Cardiac atrium fibroblast (primary cell): ENCODE data around the gene IDH2. TPM values are rescaled to one million over a fixed set of nuclear protein-coding genes. Genes with fewer than 3 reads are reported as not detected.

ENCODE experiments used
- total RNA-seq: library from RNA; depleted of rRNA; stranded (reverse); fragments of >200 nt; gene quantifications from 2 replicates; pipeline ENCODE4 v1.2.3, GENCODE V29; 2015

Gene IDH2
- 58.7 and 60.8 TPM in 2 replicates for total RNA-seq

DNA sequence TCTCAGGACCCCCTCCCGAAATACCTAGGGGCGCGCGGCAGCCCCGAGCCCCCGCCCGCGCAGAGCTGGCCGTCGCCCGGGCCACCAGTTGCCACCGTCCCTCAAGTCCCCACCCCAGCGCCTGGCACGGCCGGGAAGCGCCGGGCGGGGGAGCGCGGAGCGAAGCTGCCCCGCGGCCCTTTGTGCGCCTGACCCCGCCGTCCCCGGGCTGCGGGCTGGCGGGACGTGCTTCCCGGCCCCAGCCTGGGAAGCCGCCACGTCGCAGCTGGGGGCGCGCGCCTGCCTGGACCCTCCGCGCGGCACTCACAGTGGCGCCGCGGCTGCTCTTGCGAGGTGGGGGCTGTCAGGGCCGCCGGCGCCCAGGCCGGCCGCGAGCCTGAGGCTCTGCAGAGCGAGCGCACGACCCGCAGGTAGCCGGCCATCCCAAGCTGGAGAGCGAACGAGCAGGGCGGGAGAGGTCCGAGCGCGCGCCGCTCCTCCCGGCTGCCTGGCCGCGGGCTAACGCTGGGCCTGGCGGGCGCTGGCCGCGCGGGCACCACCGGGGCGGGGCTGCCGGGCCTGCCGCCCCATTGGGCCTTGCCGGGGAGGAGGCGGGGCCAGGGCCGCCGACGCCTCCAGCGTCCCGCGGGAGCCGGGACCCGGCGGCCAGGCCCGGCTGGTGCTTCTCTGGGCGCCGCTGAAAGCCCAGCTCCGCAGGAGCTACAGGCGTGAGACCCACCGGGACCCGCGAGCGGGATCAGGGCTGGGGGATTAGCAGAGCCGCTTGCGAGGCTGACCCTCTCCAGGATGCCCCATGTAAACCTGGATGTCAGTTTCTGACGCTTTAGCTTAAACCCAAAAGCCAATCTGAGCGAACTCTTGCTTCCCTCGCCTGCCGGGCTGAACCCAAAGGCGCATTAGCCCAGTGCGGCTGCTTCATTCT, at the start of gene IDH2:
IDH2 (minus strand) TSS at position 500 of the 922 bp plus-strand sequence; CDS start at position 422, 78 bp downstream.

Other genes with a start within 250 kb of the IDH2 start
- gene AP3S2, start 208.5 kb downstream of the IDH2 start, total RNA-seq: 33.2 and 35.3 TPM in 2 replicates
- gene ARPIN, start 189.5 kb downstream of the IDH2 start, total RNA-seq: 7.3 and 8.5 TPM in 2 replicates
- 8.3 and 8.7 TPM in 2 replicates for gene ZNF710, start 101.1 kb downstream of the IDH2 start, total RNA-seq
- 17.7 and 23.7 TPM in 2 replicates for gene SEMA4B, start 98.9 kb upstream of the IDH2 start, total RNA-seq
- 34.3 and 43.1 TPM in 2 replicates for gene CIB1, start 131.5 kb upstream of the IDH2 start, total RNA-seq
- gene GDPGP1, start 131.7 kb upstream of the IDH2 start, total RNA-seq: 7.8 and 7.9 TPM in 2 replicates
- gene TTLL13, start 147.1 kb upstream of the IDH2 start, total RNA-seq: not detected in 2 replicates
- 59.9 and 75.8 TPM in 2 replicates for gene NGRN, start 163.2 kb upstream of the IDH2 start, total RNA-seq
- 0.32 TPM in 1 of 2 replicates, not detected in the other for gene ZNF774, start 249.8 kb upstream of the IDH2 start, total RNA-seq